HG03565 (cell line): ENCODE data around the gene RPS6KL1.

Source experiments
- ATAC-seq: cut with Tn5 transposase; IDR thresholded peaks from one replicate; pipeline ENCODE4 v1.9.1; 2021; ENCODE audit warnings: mild to moderate bottlenecking, moderate library complexity; ENCODE audit not compliant: unreplicated experiment

Gene RPS6KL1

GRCh38 chr14:74913986-74914573, 9.0 kb downstream of the RPS6KL1 start:
- no peak for ATAC-seq

DNA sequence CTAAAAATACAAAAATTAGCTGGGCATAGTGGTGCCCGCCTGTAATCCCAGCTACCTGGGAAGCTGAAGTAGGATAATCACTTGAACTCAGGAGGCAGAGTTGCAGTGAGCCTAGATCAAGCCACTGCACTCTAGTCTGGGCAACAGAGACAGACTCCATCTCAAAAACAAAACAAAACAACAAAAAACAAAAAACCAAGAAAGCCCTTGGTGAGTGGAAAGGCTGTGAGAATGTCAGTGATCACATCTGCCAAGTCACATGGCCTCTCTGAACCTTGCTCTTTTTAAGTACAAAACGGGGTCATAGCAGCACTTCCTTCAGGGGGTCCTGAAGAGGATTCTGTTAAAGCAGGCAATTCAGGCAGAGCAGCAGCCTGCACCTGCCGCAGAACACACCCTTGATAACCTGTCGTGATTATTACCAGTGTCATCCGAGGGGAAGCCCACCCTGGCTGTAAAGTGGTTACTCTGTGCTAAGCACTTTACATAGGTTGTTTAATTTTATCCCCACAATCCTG, 9.6 kb downstream of the RPS6KL1 start:
- no peak for ATAC-seq

DNA sequence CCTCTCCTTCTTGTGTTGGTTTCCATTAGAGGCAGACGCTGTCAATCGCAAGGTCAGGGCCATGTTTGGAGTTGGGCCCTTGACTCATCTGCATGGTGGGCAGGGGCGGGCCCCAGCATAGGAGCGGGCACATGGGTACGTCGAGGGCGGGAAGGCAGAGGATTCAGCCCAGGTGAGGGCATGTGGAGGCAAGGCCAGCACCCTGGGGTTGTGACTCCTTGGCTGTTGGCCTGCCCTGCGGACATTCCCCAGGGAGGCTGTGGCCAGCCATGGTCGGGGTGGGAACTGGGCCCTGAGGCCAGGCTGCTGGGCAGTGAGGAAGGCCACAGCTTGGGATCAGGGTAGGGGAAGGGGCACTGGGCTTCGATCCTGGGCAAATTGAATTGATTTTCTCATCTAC, 10.3 kb downstream of the RPS6KL1 start:
- no peak for ATAC-seq

GRCh38 chr14:74912111-74912510, 10.9 kb downstream of the RPS6KL1 start:
- ATAC-seq, result no peak

- ATAC-seq, result no peak
These were observed 11.4 kb downstream of the RPS6KL1 start for GRCh38 chr14:74911704-74912103.

- no peak for ATAC-seq
These were observed 11.8 kb downstream of the RPS6KL1 start for GRCh38 chr14:74911221-74911620.

GRCh38 chr14:74910556-74910955, 12.5 kb downstream of the RPS6KL1 start:
- ATAC-seq, result no peak

DNA sequence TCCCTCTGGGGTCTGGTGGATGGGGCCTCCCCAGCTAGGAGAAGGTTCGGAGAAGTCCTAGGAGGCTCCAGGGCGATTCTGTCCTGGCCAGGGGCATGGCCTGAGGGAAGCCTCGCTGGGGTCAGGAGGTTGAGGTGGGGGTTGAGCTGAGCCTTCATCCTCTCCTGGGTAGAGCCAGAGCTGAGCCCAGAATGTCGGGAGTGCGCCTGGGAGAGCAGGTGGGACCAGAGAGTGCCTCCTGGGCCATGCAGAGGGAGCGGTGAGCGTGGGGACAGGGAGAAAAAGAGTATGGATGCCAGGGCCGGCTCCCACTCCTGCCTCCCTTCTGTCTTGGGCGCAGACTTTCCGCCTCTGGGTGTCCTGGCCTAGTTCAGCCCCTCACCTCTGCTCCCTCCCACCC, 13.1 kb downstream of the RPS6KL1 start:
- no peak for ATAC-seq

DNA sequence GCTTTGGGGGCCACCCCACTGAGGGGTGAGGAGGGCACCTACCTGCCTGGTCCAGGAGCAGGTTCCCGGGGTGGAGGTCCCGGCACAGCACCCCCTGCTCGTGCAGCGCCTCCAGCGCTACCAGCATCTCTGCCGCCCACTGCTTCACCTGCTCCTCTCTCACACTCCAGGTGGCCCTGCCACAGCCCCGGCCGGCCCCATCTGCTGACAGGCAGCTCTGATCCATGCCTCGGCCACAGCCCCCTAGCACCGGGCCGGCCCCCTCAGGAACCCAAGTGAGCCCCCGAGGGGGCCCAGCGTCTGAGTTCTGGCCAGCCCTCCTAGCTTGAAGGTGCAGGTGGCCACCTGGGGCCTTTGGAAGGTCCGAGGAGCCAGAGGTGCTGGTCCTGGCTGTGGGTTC, 13.6 kb downstream of the RPS6KL1 start:
- no peak for ATAC-seq

- no peak for ATAC-seq
These were observed 14.2 kb downstream of the RPS6KL1 start for GRCh38 chr14:74908861-74909341.

DNA sequence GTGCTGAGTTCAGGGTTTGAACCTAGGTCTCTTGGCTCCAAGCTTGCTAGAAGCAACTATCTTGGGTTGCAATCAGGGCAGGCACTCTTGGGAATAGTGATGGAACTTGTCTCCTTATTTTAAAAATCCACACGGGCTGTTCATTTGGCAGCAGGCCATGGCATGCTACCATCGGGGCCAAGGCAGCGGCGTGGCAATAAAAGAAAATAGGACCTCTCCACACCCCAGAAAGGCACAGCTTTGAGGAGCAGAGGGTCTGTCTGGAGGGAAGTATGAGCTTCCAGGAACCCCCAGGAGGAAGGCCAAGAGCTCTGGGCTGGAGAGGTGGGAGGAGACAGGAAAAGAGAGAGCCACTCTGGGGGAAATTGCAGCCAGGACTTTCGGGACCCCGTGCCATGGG, 15.3 kb downstream of the RPS6KL1 start:
- ATAC-seq, result no peak

DNA sequence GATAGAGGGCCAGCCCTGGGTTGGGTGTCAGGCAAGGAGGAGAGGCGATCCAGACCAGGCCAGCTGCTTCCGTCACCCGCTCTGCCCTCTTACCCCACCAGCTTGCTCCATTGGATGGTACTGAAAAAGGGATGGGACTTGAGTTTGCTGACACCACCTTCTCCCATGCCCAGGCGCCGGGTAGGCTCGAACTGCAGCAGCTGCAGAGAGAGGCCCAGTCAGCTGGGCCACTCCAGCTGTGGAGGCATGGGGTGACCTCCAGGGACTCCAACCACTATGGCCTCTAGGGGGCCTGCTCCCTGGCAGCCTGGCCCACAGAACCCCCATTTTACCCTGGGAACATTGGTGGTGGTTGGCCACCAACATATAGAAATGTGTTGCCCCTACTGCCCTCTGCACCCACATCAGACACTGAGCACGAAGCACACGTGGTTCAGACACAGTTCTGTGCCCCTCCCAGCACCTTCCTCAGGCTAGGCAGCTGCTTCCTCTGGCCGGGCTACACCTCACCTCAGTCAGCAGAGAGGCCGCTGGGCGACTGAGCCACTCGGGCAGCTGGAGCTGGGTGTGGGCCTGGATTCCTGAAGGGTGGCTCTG, 16.0 kb downstream of the RPS6KL1 start:
- ATAC-seq, result no peak

DNA sequence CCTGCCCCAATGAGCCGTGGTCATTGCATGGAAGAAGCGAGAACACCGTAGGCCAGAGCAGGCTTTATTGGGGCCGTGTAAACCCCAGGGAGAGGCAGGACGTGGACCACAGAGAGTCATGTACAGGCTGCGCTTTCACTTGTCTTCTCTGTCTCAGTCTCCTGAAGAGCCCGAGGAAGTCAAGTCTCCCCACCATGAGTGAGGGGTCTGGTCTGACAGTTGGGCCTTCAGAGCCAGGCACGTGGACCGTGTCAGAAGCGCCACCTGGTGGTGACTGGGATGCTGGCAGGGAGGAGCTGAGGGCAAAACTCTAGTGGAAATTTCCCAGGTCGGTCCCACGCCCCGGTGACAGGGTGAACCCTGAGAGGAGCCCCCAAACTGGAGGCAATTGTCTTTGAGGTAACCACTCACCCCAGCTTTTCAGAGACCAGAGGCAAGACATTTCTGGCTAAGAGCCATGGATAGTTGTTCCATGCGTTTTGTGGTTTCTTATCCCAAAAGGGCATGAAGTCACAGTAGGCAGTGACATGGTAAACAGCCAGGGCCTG, 17.4 kb downstream of the RPS6KL1 start:
- ATAC-seq, result no peak

DNA sequence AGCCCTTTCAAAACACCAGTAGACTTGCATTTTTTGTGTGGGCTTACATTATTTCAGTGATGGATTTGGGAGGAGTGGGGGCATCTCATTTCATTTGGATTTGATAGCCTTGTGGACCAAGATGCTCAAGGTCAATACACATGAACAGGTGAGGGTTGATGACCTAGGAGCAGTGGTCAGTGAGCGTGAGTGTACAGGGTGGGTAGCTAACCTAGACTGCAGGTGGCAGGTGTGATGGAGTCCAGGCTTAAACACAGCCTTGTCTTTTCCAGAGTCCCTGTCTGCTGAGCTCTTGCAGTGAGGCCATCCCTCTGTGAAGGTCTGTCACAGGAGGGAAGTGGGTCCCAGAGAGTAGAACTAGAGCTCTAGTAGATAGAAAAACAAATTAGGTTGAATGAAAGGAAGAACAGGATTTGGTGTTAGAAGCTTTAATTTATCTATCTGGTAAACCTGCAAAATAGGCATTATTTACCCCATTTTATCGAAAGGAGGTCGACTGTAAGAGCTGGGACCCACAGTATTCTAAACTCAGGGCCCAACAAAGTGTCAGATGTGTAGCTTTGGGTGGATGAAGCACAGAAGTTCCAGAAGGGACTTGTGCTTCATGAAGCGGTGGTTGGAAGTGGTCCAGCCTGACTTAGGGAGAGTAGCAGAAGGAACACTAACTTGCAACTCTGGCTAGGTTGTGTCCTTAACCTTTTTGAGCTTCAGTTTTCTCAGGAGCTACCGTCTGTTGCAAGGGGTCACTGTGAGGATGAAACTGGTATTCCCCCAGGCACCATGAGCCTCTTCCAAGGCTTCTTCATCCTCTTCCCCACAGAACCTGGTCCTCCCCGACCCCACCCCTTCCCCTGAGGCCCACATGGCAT, 18.2 kb downstream of the RPS6KL1 start:
- no peak for ATAC-seq

- no peak for ATAC-seq
These were observed 19.9 kb downstream of the RPS6KL1 start for GRCh38 chr14:74902941-74903705.

DNA sequence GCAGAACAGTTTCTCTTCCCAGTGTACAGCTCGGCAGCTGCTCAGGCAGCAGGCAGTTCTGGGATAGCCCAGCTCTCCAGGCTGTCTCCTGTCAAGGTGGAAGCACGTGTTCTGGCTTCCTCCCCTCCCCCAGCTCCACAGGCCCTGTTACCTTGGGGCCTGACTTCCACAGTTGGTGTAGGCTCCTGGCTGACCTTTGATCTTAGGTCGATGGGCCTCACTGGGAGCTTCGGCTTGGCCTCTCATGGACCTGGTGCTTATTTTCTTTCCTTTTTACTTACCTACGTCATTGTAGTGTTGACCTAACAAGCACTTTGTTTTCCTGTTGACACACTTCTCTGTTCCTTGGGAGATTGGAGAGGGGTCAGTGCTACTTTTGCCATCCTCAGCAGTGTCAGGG, 24.4 kb downstream of the RPS6KL1 start:
- ATAC-seq, result no peak

DNA sequence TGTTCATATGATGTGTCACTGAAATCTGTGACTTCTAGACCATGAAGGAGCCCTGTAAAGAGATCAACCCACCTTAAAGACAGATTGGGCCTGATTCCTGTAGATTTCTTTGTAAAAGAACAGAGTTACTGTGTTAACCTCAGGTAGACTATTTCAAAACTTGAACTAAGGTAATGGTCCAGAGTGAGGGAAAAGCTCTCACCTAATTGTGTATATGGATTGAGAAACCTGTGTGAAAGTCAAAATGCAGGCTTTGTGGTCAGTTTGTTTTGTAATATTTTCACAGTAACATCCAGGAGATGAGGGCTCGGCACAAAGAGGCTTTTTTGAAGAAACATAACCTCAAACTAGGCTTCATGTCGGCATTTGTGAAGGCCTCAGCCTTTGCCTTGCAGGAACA, 25.0 kb downstream of the RPS6KL1 start:
- no peak for ATAC-seq

DNA sequence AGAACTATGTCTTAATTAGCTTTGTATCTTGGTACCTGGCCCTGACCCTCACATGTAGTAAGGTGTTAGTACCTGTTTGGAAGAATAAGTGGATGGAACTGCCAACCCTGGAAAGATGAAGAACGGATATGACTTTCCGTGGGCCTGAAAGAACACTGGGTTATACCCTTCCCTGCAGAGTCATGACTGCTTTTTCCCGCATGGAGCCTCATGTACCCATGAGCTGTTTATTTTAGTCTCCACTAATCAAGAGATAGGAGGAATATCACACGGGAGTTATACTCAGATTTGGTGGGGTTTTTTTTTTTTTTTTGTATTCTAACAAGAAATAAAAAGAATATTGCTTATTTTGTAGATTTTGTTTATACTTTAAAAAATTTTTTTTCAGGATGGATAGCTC, 25.4 kb downstream of the RPS6KL1 start:
- ATAC-seq, result no peak

GRCh38 chr14:74896400-74896799, 26.7 kb downstream of the RPS6KL1 start:
- no peak for ATAC-seq

GRCh38 chr14:74893614-74894091, 29.4 kb downstream of the RPS6KL1 start:
- peak; percentile 54 for ATAC-seq

GRCh38 chr14:74892745-74893144, 30.3 kb downstream of the RPS6KL1 start:
- no peak for ATAC-seq
